ENCODE data around the gene AGTRAP. TPM values are rescaled to one million over a fixed set of nuclear protein-coding genes. Genes with fewer than 3 reads are reported as not detected.

The AGTRAP gene
- total and polyA plus RNA-seq, 9 of the 15 experiments (the other 6 are each of a cell fraction or from before 2014, with no cell fraction given): 26.8 to 105 (median 57.5) TPM

GRCh38 chr1:11778844-11779623 is 43.1 kb downstream of the AGTRAP start (continued):
- TF ChIP-seq BACH1 (tag; IDR thresholded peaks at IDR 0.05) (no peak), EWSR1 (IDR thresholded peaks at IDR 0.05; ENCODE audit: borderline replicate concordance, low read depth, partially characterized antibody) (no peak), CBX1 (IDR thresholded peaks at IDR 0.05; ENCODE audit: low read depth) (peak; percentile 47; the same call in 1 of the 2 replicates), ADNP (tag; IDR thresholded peaks at IDR 0.05) (peak; percentile 44; the same call in 1 of the 2 replicates), NCOA1 (IDR thresholded peaks at IDR 0.05; ENCODE audit: low read depth) (no peak), KLF10 (CRISPR knock-in tag; IDR thresholded peaks at IDR 0.05) (no peak), TFAM (CRISPR knock-in tag; conservative IDR thresholded peaks at IDR 0.05) (no peak), GTF2A2 (tag; IDR thresholded peaks at IDR 0.05) (no peak), CBFA2T3 (IDR thresholded peaks at IDR 0.05) (no peak), GTF2B (IDR thresholded peaks at IDR 0.05; ENCODE audit: extremely low read depth, insufficient read length) (no peak), PRPF4 (IDR thresholded peaks at IDR 0.05; ENCODE audit: insufficient read depth, low read depth, low read length, poor library complexity, severe bottlenecking) (no peak), NCOA6 (IDR thresholded peaks at IDR 0.05) (no peak), SRSF9 (IDR thresholded peaks at IDR 0.05; ENCODE audit: borderline replicate concordance, low read depth, low read length) (no peak), CHD4 (IDR thresholded peaks at IDR 0.05; ENCODE audit: insufficient read depth, insufficient replicate concordance, low read depth, low read length, poor library complexity, severe bottlenecking) (peak; percentile 33), KDM1A (IDR thresholded peaks at IDR 0.05) (peak; percentile 13 to 57; a peak in 2 of 4 replicates), SMARCB1 (IDR thresholded peaks at IDR 0.05; ENCODE audit: insufficient read length, low read depth) (no peak), PML (IDR thresholded peaks at IDR 0.05; ENCODE audit: low read length) (no peak)
- TF ChIP-seq, protein P1, sequence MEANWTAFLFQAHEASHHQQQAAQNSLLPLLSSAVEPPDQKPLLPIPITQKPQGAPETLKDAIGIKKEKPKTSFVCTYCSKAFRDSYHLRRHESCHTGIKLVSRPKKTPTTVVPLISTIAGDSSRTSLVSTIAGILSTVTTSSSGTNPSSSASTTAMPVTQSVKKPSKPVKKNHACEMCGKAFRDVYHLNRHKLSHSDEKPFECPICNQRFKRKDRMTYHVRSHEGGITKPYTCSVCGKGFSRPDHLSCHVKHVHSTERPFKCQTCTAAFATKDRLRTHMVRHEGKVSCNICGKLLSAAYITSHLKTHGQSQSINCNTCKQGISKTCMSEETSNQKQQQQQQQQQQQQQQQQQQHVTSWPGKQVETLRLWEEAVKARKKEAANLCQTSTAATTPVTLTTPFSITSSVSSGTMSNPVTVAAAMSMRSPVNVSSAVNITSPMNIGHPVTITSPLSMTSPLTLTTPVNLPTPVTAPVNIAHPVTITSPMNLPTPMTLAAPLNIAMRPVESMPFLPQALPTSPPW (CRISPR knock-in tag; IDR thresholded peaks at IDR 0.05): no peak
- TF ChIP-seq, protein P2, sequence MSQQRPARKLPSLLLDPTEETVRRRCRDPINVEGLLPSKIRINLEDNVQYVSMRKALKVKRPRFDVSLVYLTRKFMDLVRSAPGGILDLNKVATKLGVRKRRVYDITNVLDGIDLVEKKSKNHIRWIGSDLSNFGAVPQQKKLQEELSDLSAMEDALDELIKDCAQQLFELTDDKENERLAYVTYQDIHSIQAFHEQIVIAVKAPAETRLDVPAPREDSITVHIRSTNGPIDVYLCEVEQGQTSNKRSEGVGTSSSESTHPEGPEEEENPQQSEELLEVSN (IDR thresholded peaks at IDR 0.05; ENCODE audit: borderline replicate concordance in 1 of 2, extremely low read depth in 1 of 2, insufficient read depth in 1 of 2, insufficient read length in 1 of 2, low read depth in 1 of 2, low read length in 1 of 2, poor library complexity in 1 of 2, severe bottlenecking in 1 of 2): no peak
- TF ChIP-seq, protein P3, sequence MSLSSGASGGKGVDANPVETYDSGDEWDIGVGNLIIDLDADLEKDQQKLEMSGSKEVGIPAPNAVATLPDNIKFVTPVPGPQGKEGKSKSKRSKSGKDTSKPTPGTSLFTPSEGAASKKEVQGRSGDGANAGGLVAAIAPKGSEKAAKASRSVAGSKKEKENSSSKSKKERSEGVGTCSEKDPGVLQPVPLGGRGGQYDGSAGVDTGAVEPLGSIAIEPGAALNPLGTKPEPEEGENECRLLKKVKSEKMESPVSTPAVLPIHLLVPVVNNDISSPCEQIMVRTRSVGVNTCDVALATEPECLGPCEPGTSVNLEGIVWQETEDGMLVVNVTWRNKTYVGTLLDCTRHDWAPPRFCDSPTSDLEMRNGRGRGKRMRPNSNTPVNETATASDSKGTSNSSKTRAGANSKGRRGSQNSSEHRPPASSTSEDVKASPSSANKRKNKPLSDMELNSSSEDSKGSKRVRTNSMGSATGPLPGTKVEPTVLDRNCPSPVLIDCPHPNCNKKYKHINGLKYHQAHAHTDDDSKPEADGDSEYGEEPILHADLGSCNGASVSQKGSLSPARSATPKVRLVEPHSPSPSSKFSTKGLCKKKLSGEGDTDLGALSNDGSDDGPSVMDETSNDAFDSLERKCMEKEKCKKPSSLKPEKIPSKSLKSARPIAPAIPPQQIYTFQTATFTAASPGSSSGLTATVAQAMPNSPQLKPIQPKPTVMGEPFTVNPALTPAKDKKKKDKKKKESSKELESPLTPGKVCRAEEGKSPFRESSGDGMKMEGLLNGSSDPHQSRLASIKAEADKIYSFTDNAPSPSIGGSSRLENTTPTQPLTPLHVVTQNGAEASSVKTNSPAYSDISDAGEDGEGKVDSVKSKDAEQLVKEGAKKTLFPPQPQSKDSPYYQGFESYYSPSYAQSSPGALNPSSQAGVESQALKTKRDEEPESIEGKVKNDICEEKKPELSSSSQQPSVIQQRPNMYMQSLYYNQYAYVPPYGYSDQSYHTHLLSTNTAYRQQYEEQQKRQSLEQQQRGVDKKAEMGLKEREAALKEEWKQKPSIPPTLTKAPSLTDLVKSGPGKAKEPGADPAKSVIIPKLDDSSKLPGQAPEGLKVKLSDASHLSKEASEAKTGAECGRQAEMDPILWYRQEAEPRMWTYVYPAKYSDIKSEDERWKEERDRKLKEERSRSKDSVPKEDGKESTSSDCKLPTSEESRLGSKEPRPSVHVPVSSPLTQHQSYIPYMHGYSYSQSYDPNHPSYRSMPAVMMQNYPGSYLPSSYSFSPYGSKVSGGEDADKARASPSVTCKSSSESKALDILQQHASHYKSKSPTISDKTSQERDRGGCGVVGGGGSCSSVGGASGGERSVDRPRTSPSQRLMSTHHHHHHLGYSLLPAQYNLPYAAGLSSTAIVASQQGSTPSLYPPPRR (CRISPR knock-in tag; IDR thresholded peaks at IDR 0.05; ENCODE audit: borderline replicate concordance): no peak
